OCI-LY7 (cell line): ENCODE measurements around the gene CCNI. TPM values are rescaled to one million over a fixed set of nuclear protein-coding genes. Genes with fewer than 3 reads are reported as not detected.
"Not testable (repeated sequence)": the region's sequence is repeated elsewhere in the genome, so short reads cannot be mapped to it uniquely, and the experiment has no call there.

Source experiments
- BruUV-seq: library from RNA; stranded (reverse); fragments of 400-500 nt; replicated peaks from 2 replicates; lab custom pipeline; 2021; lab: Mats Ljungman, UMichigan
- CTCF ChIA-PET: fragments of 300-600 bp; sonication (Branson Sonifier 250); formaldehyde crosslinking; loops from one replicate; lab custom pipeline; 2022; ENCODE audit warnings: antibody characterized with exemption; ENCODE audit not compliant: unreplicated experiment; lab: Charles Lee
- POLR2A ChIA-PET: fragments of 300-600 bp; sonication (Branson Sonifier 250); formaldehyde crosslinking; loops from one replicate; lab custom pipeline; 2022; ENCODE audit warnings: antibody characterized with exemption; lab: Charles Lee
- DNase-seq: peaks from one replicate; pipeline ENCODE4 v3.0.0-alpha.2; 2015; ENCODE audit warnings: low spot score
- H2AFZ ChIP-seq: fragments of 200-600 bp; sonication (generic), shearing (Covaris generic); 2 replicates; pipeline ENCODE4 v1.6.1; 2014; ENCODE audit warnings: mild to moderate bottlenecking, antibody characterized with exemption, low read length, moderate library complexity
- H3K27ac ChIP-seq: fragments of 200-600 bp; sonication (generic); 2 replicates; pipeline ENCODE4 v1.5.1; 2014; ENCODE audit warnings: mixed run types, low read depth, mild to moderate bottlenecking, moderate library complexity, low read length, inconsistent platforms; ENCODE audit not compliant: poor library complexity, severe bottlenecking
- H3K36me3 ChIP-seq: fragments of 200-600 bp; sonication (generic); 2 replicates; pipeline ENCODE4 v1.6.1; 2014; ENCODE audit warnings: mild to moderate bottlenecking, antibody characterized with exemption, low read length, moderate library complexity, mixed read lengths; ENCODE audit not compliant: insufficient read depth
- H3K4me1 ChIP-seq: fragments of 200-600 bp; sonication (generic); 2 replicates; pipeline ENCODE4 v1.5.1; 2014; ENCODE audit warnings: mild to moderate bottlenecking, low read length; ENCODE audit not compliant: insufficient read depth, poor library complexity, severe bottlenecking
- H3K4me2 ChIP-seq: fragments of 200-600 bp; sonication (generic); 2 replicates; pipeline ENCODE4 v1.6.1; 2014; ENCODE audit warnings: mild to moderate bottlenecking, low read length
- H3K4me3 ChIP-seq: fragments of 200-600 bp; sonication (generic); 2 replicates; pipeline ENCODE4 v1.5.1; 2014; ENCODE audit warnings: mild to moderate bottlenecking, low read depth, low read length; ENCODE audit not compliant: poor library complexity, severe bottlenecking
- H3K79me2 ChIP-seq: fragments of 200-600 bp; sonication (generic); 2 replicates; pipeline ENCODE4 v1.6.1; 2016; ENCODE audit warnings: low read depth, mild to moderate bottlenecking, low read length, moderate library complexity, mixed read lengths; ENCODE audit not compliant: insufficient read depth
- H3K9me2 ChIP-seq: fragments of 200-600 bp; sonication (generic); 2 replicates; pipeline ENCODE4 v1.6.1; 2016; ENCODE audit warnings: mild to moderate bottlenecking, low read length, mixed read lengths; ENCODE audit not compliant: insufficient read depth
- H3K9me3 ChIP-seq: fragments of 200-600 bp; sonication (generic); 2 replicates; pipeline ENCODE4 v1.6.1; 2014; ENCODE audit warnings: mild to moderate bottlenecking, mixed run types, low read length, mixed read lengths
- H4K20me1 ChIP-seq: fragments of 200-600 bp; sonication (generic); 2 replicates; pipeline ENCODE4 v1.6.1; 2014; ENCODE audit warnings: mild to moderate bottlenecking, antibody characterized with exemption, low read length, moderate library complexity, mixed read lengths; ENCODE audit not compliant: insufficient read depth
- EZH2phosphoT487 ChIP-seq: fragments of 200-600 bp; sonication (generic); IDR thresholded peaks from 2 replicates; pipeline ENCODE4 v1.6.1; 2018; ENCODE audit warnings: low read depth, borderline replicate concordance, mild to moderate bottlenecking, mixed run types, antibody characterized with exemption, low read length, moderate library complexity, mixed read lengths
- intact Hi-C: fragments of 100-400 bp; cut with micrococcal nuclease; formaldehyde crosslinking; loops from one replicate; pipeline ENCODE4 v1.10.0; 2022; ENCODE audit not compliant: unreplicated experiment
- total RNA-seq, 2 experiments: library from RNA; depleted of rRNA in 1 of 2; stranded (reverse); fragments of >200 nt in 1 of 2; shearing (Covaris generic) in 1 of 2; gene quantifications; 2 replicates each; pipeline ENCODE4 v1.2.3, GENCODE V29; 2014 to 2022
- TF ChIP-seq, protein P1 (sequence below): fragments of 200-600 bp; sonication (generic); conservative IDR thresholded peaks from 2 replicates; pipeline ENCODE4 v1.5.1; 2014; ENCODE audit warnings: mild to moderate bottlenecking, antibody characterized with exemption, low read length, moderate library complexity, mixed read lengths

Gene CCNI
- total RNA-seq, 2 experiments from 2014 or later, result 105 to 293 TPM

DNA sequence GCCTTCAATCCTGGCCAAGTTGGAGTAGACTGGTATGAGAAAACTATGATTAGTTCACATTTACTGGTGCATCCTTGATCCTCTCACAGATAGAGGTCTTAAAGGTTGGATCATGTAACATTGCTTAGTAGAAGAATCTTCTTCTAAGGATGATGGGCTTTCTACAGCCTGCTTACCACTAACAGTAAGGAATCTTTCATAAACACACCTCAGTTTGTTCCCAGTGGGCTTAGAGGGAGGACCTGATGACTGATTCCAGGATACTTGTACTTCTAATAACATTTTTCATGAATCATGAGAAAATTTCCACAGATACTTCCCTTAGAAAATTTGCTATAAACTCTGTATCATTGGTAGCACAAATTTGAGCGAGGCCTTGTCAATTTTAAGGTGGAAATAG is 40.6 kb downstream of the CCNI start:
- intact Hi-C loops, result no loop called here
- DNase-seq, result no peak
- POLR2A ChIA-PET, result no interaction called here
- no peak overlapping the region for H3K27ac ChIP-seq
- CTCF ChIA-PET, result no interaction called here
- H3K4me3 ChIP-seq, result no peak overlapping the region
- no peak overlapping the region for H2AFZ ChIP-seq
- H3K4me1 ChIP-seq, result no peaks in the 10 kb centered on the region
- no peaks in the 10 kb centered on the region for H3K9me3 ChIP-seq
- TSS peak; percentile 44 for BruUV-seq
- no peaks in the 10 kb centered on the region for H4K20me1 ChIP-seq
- no peaks in the 10 kb centered on the region for H3K9me2 ChIP-seq
- no peaks in the 10 kb centered on the region for H3K79me2 ChIP-seq
- H3K4me2 ChIP-seq, result no peak overlapping the region
- H3K36me3 ChIP-seq, result peaks cover 44% of the 10 kb centered on the region
- no peak for TF ChIP-seq EZH2phosphoT487
- TF ChIP-seq, protein P1, sequence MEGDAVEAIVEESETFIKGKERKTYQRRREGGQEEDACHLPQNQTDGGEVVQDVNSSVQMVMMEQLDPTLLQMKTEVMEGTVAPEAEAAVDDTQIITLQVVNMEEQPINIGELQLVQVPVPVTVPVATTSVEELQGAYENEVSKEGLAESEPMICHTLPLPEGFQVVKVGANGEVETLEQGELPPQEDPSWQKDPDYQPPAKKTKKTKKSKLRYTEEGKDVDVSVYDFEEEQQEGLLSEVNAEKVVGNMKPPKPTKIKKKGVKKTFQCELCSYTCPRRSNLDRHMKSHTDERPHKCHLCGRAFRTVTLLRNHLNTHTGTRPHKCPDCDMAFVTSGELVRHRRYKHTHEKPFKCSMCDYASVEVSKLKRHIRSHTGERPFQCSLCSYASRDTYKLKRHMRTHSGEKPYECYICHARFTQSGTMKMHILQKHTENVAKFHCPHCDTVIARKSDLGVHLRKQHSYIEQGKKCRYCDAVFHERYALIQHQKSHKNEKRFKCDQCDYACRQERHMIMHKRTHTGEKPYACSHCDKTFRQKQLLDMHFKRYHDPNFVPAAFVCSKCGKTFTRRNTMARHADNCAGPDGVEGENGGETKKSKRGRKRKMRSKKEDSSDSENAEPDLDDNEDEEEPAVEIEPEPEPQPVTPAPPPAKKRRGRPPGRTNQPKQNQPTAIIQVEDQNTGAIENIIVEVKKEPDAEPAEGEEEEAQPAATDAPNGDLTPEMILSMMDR, result no peak

DNA sequence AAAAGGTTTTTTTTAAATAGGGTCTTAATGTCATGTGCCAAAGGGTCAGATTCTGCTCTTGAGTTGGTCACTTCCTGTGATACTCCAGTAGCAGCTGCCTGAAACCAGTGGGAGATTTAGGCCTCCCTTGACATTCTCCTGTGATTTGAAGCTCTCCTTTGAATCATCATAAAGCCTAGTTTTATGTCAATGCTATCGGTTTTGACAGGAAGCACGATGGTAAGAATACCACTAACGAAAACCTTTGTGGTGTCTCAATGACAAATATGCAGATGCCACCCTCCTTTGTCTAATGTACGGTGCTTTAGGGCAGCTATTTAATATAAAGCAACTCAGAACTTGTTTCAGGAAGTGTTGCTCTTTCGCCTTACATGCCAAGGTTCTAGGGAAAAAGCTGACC is 44.2 kb downstream of the CCNI start:
- no peaks in the 10 kb centered on the region for H3K9me3 ChIP-seq
- peaks cover 40% of the 10 kb centered on the region for H3K36me3 ChIP-seq
- DNase-seq, result no peak
- H3K4me3 ChIP-seq, result no peak overlapping the region
- H3K4me2 ChIP-seq, result no peak overlapping the region
- ChIA-PET CTCF (no interaction called here), POLR2A (interaction anchor here (2.7 kb wide), 1 partner anchor 12 kb away, joined by 8 read pairs; no protein-coding TSS in a partner anchor)
- no peaks in the 10 kb centered on the region for H3K4me1 ChIP-seq
- intact Hi-C loops, result no loop called here
- no peak overlapping the region for H3K27ac ChIP-seq
- TF ChIP-seq, protein P1, result no peak
- no peak for TF ChIP-seq EZH2phosphoT487
- no peaks in the 10 kb centered on the region for H4K20me1 ChIP-seq
- H3K9me2 ChIP-seq, result no peaks in the 10 kb centered on the region
- H3K79me2 ChIP-seq, result no peaks in the 10 kb centered on the region
- no peak overlapping the region for H2AFZ ChIP-seq
- BruUV-seq, result no TSS peak

DNA sequence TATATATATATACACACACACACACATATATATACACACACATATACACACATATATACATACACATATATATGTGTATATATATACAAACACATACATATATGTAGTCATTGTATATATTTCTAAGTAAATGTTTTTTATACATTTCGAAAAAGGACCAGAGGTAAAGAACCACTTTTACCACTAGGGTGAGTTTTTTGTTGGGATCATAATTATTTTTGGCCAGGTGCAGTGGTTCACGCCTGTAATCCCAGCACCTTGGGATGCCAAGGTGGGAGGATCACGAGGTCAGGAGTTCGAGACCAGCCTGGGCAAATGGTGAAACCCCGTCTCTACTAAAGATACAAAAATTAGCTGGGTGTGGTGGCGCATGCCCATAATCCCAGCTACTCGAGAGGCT is 46.0 kb downstream of the CCNI start:
- H4K20me1 ChIP-seq, BruUV-seq, H3K9me3 ChIP-seq, H3K79me2 ChIP-seq, CTCF ChIA-PET, H2AFZ ChIP-seq, H3K9me2 ChIP-seq, DNase-seq, H3K4me2 ChIP-seq, H3K4me3 ChIP-seq, H3K27ac ChIP-seq, H3K4me1 ChIP-seq, intact Hi-C loops: not testable (repeated sequence)
- peaks cover 37% of the 10 kb centered on the region for H3K36me3 ChIP-seq
- TF ChIP-seq, protein P1, result 0 out of 2 replicates have a peak, but pooled peaks have one; percentile 13
- POLR2A ChIA-PET, result interaction anchor here (0.7 to 2.7 kb wide), 3 partner anchors 11 to 17 kb away, joined by 5 to 8 read pairs (median 5); no protein-coding TSS in a partner anchor
